Measurements from ENCODE around the gene FOXP1.

GRCh38 chr3:71332813-71333212 lies 250.7 kb downstream of the FOXP1 start:
- no peak for TF ChIP-seq CTCF (conservative IDR thresholded peaks at IDR 0.05; ENCODE audit: low read depth, low read length)
- no peak for TF ChIP-seq EZH2 (IDR thresholded peaks at IDR 0.05; ENCODE audit: borderline replicate concordance, low read depth, low read length, poor library complexity, severe bottlenecking)
